ENCODE results near the gene OTP. TPM values are rescaled to one million over a fixed set of nuclear protein-coding genes. Genes with fewer than 3 reads are reported as not detected.

OTP gene
- not detected for total RNA-seq
- not detected for polyA plus RNA-seq

DNA sequence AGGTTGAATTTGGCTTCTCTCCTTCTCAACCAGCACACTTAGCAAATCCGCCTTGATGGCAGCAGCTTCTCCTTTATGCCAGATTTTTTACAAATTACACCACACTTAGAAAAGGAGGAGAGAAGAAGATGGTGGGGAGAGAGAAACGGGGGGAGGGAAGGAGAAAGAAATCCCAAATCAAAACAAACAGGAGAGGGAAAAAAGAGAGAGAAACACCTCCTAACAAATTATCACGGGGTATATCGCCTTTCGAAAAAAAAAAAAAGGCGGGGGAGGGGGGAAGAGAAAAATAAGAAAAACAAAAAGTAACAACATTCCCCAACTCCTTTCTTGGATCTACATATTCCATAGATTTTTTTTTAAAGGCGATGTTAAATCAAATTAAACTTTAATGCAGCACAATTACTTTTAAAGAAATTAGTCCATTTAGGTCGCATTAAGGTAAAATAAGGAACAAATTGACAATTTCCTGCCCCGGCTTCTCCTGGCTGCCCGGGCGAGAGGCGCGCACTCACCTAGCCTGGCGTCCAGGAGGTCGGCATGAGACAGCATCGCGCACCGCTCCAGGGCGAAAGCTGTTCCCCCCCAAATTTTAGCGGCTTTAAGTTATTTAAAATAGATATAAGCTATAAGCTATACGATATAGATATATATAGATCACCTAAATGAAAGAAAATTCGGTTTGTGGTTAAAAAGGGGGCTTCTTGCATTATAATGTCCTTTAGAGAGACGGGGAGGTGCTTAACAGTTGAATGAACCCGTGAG, at the start of gene OTP:
Gene OTP, minus strand, starts transcription at position 716 of the 765 bp plus-strand sequence. Its CDS starts 164 bp downstream, at position 552.
- peaks cover 83% of the 10 kb centered on the region in 2 donors for H3K27me3 Mint-ChIP-seq
- H3K27ac Mint-ChIP-seq = peak within 1 kb of the TSS in 4 of 8 donors; percentile 60 to 89 (median 78)
- Histone ChIP-seq H3K36me3 (ENCODE audit: insufficient read depth, low read length) (no peaks in the 10 kb centered on the region), H3K27ac (ENCODE audit: low read depth, low read length) (no peak within 1 kb of the TSS), H3K9me3 (ENCODE audit: low read length) (peaks cover 5% of the 10 kb centered on the region), H3K4me3 (ENCODE audit: low read length) (no peak within 1 kb of the TSS), H3K4me1 (ENCODE audit: insufficient read depth, low read length) (no peaks in the 10 kb centered on the region), H3K27me3 (ENCODE audit: insufficient read depth, low read length, poor library complexity, severe bottlenecking) (peaks cover 95% of the 10 kb centered on the region)
- H3K4me3 Mint-ChIP-seq = peak within 1 kb of the TSS in 6 of 7 donors; percentile 13 to 69 (median 56)
- H3K9me3 Mint-ChIP-seq = peaks cover 19 to 52% (median 51%) of the 10 kb centered on the region in 5 donors
- ChIA-PET CTCF (interaction anchor here (0.5 kb wide), 1 partner anchor 249 kb away, joined by 3 read pairs; no protein-coding TSS in a partner anchor), POLR2A (no interaction called here)
- peaks cover 13 to 15% (median 13%) of the 10 kb centered on the region in 3 donors for H3K4me1 Mint-ChIP-seq
- peaks cover 0 to 3% (median 2%) of the 10 kb centered on the region in 3 donors for H3K36me3 Mint-ChIP-seq
- no peak for DNase-seq

DNA sequence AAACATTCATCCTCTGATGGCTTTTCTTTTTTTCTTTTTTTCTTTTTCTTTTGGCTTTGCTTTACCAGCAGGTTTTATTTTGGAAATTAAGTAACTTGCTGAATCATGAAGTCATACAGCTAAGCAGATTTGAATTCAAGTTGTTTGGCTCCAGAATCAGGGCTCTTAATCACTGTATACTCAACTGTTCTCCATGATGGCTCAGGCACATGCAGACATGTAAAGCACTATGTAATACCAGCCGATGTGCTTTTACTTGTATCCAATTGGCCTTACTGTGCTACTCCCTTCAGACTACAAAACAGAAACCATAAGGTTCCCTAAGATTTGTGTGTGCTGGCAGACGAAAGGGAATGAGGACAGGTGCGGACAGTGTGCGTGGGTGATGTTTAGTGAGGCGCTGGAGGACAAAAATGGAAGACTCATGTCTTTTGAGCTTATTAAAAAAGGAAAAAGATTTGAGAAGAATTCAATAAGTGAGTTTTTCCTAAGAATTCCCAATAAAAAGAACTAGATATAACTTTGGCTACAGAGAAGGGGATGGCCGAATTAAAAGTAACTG, 44.7 kb upstream of the OTP start:
- Mint-ChIP-seq H3K36me3 (peaks cover 0 to 4% (median 2%) of the 10 kb centered on the region in 3 donors), H3K9me3 (peaks cover 0 to 2% (median 0%) of the 10 kb centered on the region in 5 donors), H3K4me3 (no peak overlapping the region), H3K27ac (no peak overlapping the region), H3K4me1 (no peaks in the 10 kb centered on the region), H3K27me3 (peaks cover 3 to 7% of the 10 kb centered on the region in 2 donors)
- no peak overlapping the region for H3K27ac ChIP-seq (ENCODE audit: low read depth, low read length)
- DNase-seq = no peak
- no peaks in the 10 kb centered on the region for H3K27me3 ChIP-seq (ENCODE audit: insufficient read depth, low read length, poor library complexity, severe bottlenecking)
- ChIA-PET POLR2A (no interaction called here), CTCF (no interaction called here)
- no peak overlapping the region for H3K4me3 ChIP-seq (ENCODE audit: low read length)
- H3K4me1 ChIP-seq (ENCODE audit: insufficient read depth, low read length) = no peaks in the 10 kb centered on the region
- no peaks in the 10 kb centered on the region for H3K9me3 ChIP-seq (ENCODE audit: low read length)
- no peaks in the 10 kb centered on the region for H3K36me3 ChIP-seq (ENCODE audit: insufficient read depth, low read length)

DNA sequence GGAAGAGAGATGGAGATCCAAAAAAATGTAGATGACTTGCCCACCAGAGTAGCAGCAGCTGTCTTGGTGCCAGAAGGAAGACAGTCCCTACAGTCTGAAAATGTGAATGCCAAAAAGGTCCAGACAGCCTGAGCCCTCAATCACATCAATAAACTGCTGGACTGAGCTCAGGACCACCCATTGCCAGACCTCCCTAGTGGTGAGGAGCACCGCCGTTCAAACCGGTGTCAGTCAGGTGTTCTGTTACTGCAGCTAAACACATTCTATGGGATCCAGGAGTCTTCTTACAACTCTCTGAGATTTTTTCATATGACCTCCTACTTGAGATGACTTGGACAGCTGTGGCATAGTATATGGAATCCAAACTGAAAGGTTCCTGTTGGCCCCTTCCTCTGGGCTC, 32.0 kb upstream of the OTP start:
- Histone ChIP-seq H3K4me3 (ENCODE audit: low read length) (no peak overlapping the region), H3K36me3 (ENCODE audit: insufficient read depth, low read length) (no peaks in the 10 kb centered on the region), H3K27ac (ENCODE audit: low read depth, low read length) (no peak overlapping the region), H3K9me3 (ENCODE audit: low read length) (no peaks in the 10 kb centered on the region), H3K4me1 (ENCODE audit: insufficient read depth, low read length) (no peaks in the 10 kb centered on the region), H3K27me3 (ENCODE audit: insufficient read depth, low read length, poor library complexity, severe bottlenecking) (no peaks in the 10 kb centered on the region)
- peaks cover 0 to 5% (median 4%) of the 10 kb centered on the region in 5 donors for H3K9me3 Mint-ChIP-seq
- ChIA-PET CTCF (no interaction called here), POLR2A (no interaction called here)
- H3K4me3 Mint-ChIP-seq = no peak overlapping the region
- H3K27ac Mint-ChIP-seq = no peak overlapping the region
- no peaks in the 10 kb centered on the region for H3K36me3 Mint-ChIP-seq
- no peaks in the 10 kb centered on the region for H3K4me1 Mint-ChIP-seq
- DNase-seq = no peak
- H3K27me3 Mint-ChIP-seq = peaks cover 10 to 37% of the 10 kb centered on the region in 2 donors

DNA sequence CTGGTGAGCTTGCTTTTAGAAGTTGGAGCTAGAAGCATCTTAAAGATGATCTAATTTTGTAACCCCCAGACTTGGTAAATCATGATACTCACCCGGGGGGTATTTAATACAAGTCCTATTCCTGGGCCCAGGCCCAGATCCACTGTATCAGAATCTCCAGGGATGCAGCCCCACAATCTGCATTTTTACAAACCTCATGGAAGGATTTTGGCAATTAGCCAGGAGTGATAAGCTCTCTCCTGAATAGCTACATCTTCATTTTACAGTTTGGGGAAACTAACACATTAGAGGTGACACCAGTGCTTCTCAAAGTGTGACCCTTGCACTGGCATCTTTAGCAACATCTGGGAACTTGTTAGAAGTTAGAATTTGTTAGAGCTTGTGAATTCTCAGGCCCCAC, 31.2 kb upstream of the OTP start:
- POLR2A ChIA-PET = no interaction called here
- no peak for DNase-seq
- H3K4me1 Mint-ChIP-seq = no peaks in the 10 kb centered on the region
- H3K27me3 Mint-ChIP-seq = peaks cover 8 to 35% of the 10 kb centered on the region in 2 donors
- Histone ChIP-seq H3K27me3 (ENCODE audit: insufficient read depth, low read length, poor library complexity, severe bottlenecking) (no peaks in the 10 kb centered on the region), H3K4me1 (ENCODE audit: insufficient read depth, low read length) (no peaks in the 10 kb centered on the region), H3K27ac (ENCODE audit: low read depth, low read length) (no peak overlapping the region), H3K9me3 (ENCODE audit: low read length) (no peaks in the 10 kb centered on the region), H3K4me3 (ENCODE audit: low read length) (no peak overlapping the region), H3K36me3 (ENCODE audit: insufficient read depth, low read length) (no peaks in the 10 kb centered on the region)
- H3K27ac Mint-ChIP-seq = no peak overlapping the region
- H3K4me3 Mint-ChIP-seq = no peak overlapping the region
- H3K9me3 Mint-ChIP-seq = peaks cover 0 to 2% (median 0%) of the 10 kb centered on the region in 5 donors
- no peaks in the 10 kb centered on the region for H3K36me3 Mint-ChIP-seq
- CTCF ChIA-PET = no interaction called here

DNA sequence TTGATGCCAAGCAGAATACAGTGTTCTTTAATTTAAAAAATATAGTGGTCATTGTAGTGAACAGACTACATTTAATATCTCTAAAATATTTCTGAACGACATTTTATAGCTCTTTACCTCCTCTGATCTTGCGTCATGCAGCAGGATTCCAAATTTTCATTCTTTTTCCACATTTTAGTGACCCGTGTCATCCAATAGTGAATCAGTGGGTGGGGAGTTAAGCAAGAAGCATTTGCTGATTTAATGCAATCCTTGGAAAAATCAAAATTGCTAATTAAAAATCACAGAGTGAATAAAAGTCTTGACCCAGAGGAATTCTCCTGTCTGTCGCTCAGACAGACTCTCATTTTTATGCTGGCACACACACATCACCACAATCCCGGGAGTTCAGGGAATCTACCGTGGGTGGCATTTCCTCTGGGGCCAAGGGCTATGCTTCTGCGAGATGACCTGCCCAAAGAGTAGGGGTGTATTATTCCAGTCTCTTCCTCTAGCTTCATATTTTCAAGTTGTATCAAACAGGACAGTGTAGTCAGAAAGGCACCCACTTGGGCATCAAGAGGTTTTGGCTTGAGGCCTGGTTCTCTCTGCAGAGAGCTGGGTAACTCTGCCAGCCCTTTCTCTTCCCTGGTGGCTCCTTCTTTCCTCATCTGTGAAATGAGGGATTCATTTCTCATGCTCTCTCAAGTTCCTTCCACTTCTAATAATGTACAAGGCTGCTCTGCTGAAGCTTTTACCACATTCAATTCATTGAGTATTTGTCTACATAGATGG, 24.8 kb upstream of the OTP start:
- Histone ChIP-seq H3K27me3 (ENCODE audit: insufficient read depth, low read length, poor library complexity, severe bottlenecking) (no peaks in the 10 kb centered on the region), H3K4me3 (ENCODE audit: low read length) (no peak overlapping the region), H3K36me3 (ENCODE audit: insufficient read depth, low read length) (no peaks in the 10 kb centered on the region), H3K4me1 (ENCODE audit: insufficient read depth, low read length) (no peaks in the 10 kb centered on the region), H3K27ac (ENCODE audit: low read depth, low read length) (no peak overlapping the region), H3K9me3 (ENCODE audit: low read length) (no peaks in the 10 kb centered on the region)
- Mint-ChIP-seq H3K4me1 (no peaks in the 10 kb centered on the region), H3K9me3 (no peaks in the 10 kb centered on the region), H3K4me3 (no peak overlapping the region), H3K27ac (no peak overlapping the region), H3K27me3 (peaks cover 3 to 14% of the 10 kb centered on the region in 2 donors), H3K36me3 (no peaks in the 10 kb centered on the region)
- ChIA-PET POLR2A (no interaction called here), CTCF (interaction anchor here (1.4 kb wide), 1 partner anchor 33 kb away, joined by 3 read pairs; no protein-coding TSS in a partner anchor)
- no peak for DNase-seq

DNA sequence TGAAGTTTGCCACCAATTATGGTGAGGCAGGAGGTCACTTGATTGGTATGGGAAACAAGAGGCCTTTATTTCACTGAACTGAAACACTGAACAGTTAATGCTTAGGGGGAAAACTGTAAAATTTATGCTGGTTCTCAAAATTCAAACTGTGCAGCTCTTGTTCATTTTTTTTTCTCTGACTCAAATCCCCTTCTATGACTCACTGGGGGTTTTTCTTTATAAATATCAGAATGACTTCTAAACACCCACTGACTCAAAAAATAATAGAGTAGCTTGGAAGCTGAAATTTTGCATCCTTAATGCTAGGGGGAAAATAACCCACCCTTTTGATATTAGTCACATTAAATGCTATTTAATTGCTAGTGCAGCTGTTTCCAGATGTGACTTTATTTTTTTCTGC, 24.1 kb upstream of the OTP start:
- no peaks in the 10 kb centered on the region for H3K9me3 ChIP-seq (ENCODE audit: low read length)
- Mint-ChIP-seq H3K27ac (no peak overlapping the region), H3K4me1 (no peaks in the 10 kb centered on the region)

DNA sequence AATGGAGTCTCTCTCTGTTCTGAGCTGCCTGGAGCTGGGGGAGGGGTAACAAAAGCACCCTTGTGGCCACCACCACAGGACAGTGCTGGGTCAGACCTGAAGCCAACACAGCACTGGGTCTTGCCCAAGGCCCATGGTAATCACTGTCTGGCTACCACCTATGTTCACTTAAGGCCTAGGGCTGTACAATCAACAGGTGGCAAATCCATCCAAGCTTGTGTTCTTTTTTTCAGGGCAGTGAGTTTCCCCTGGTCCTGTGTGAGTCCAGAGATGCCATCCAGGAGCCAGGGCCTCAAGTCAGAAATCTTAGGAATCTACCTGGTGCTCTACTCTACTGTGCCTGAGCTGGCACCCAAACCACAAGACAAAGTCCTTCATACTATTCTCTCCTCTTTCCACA, 20.1 kb upstream of the OTP start:
- H3K9me3 Mint-ChIP-seq = no peaks in the 10 kb centered on the region
- H3K9me3 ChIP-seq (ENCODE audit: low read length) = no peaks in the 10 kb centered on the region
- H3K36me3 Mint-ChIP-seq = no peaks in the 10 kb centered on the region
- DNase-seq = no peak
- no peaks in the 10 kb centered on the region for H3K4me1 ChIP-seq (ENCODE audit: insufficient read depth, low read length)
- peaks cover 10 to 24% of the 10 kb centered on the region in 2 donors for H3K27me3 Mint-ChIP-seq
- no peak overlapping the region for H3K27ac ChIP-seq (ENCODE audit: low read depth, low read length)
- no peak overlapping the region for H3K4me3 Mint-ChIP-seq
- H3K36me3 ChIP-seq (ENCODE audit: insufficient read depth, low read length) = no peaks in the 10 kb centered on the region
- no peaks in the 10 kb centered on the region for H3K4me1 Mint-ChIP-seq
- no peaks in the 10 kb centered on the region for H3K27me3 ChIP-seq (ENCODE audit: insufficient read depth, low read length, poor library complexity, severe bottlenecking)
- ChIA-PET POLR2A (no interaction called here), CTCF (no interaction called here)
- H3K4me3 ChIP-seq (ENCODE audit: low read length) = no peak overlapping the region
- no peak overlapping the region for H3K27ac Mint-ChIP-seq

More for the DNA sequence above, 24.1 kb upstream of the OTP start:
- Histone ChIP-seq H3K36me3 (ENCODE audit: insufficient read depth, low read length) (no peaks in the 10 kb centered on the region), H3K4me1 (ENCODE audit: insufficient read depth, low read length) (no peaks in the 10 kb centered on the region), H3K27me3 (ENCODE audit: insufficient read depth, low read length, poor library complexity, severe bottlenecking) (no peaks in the 10 kb centered on the region), H3K27ac (ENCODE audit: low read depth, low read length) (no peak overlapping the region), H3K4me3 (ENCODE audit: low read length) (no peak overlapping the region)
- Mint-ChIP-seq H3K9me3 (no peaks in the 10 kb centered on the region), H3K27me3 (peaks cover 6 to 13% of the 10 kb centered on the region in 2 donors), H3K4me3 (no peak overlapping the region), H3K36me3 (no peaks in the 10 kb centered on the region)
- no peak for DNase-seq
- ChIA-PET POLR2A (no interaction called here), CTCF (interaction anchor here (1.4 kb wide), 1 partner anchor 33 kb away, joined by 3 read pairs; no protein-coding TSS in a partner anchor)

DNA sequence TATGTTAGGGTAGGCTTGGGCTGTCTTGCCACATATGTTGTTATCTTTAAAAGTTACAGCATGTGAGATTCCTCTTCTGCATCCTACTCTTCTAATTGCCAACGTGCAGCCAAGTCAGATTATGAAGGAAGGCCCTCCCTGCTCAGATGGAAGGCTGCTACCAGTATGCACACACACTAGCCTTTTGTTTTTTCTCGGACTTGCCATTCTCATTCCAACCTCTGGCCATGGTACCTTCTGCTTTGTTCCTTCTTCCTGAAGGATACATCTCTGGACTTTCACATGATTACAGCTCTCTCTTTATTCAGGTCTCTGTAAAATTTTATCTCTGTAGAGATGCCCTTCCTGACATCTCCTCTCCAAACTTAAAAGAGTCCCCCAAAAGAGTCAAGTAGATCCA, 12.8 kb upstream of the OTP start:
- POLR2A ChIA-PET = no interaction called here
- DNase-seq = no peak
- Histone ChIP-seq H3K27me3 (ENCODE audit: insufficient read depth, low read length, poor library complexity, severe bottlenecking) (no peaks in the 10 kb centered on the region), H3K36me3 (ENCODE audit: insufficient read depth, low read length) (no peaks in the 10 kb centered on the region), H3K4me1 (ENCODE audit: insufficient read depth, low read length) (no peaks in the 10 kb centered on the region), H3K27ac (ENCODE audit: low read depth, low read length) (no peak overlapping the region), H3K9me3 (ENCODE audit: low read length) (no peaks in the 10 kb centered on the region), H3K4me3 (ENCODE audit: low read length) (no peak overlapping the region)
- Mint-ChIP-seq H3K4me1 (no peaks in the 10 kb centered on the region), H3K27ac (no peak overlapping the region), H3K27me3 (peaks cover 39 to 65% of the 10 kb centered on the region in 2 donors), H3K36me3 (no peaks in the 10 kb centered on the region), H3K4me3 (no peak overlapping the region), H3K9me3 (no peaks in the 10 kb centered on the region)
- CTCF ChIA-PET = no interaction called here

All from CD8-positive, alpha-beta memory T cell (primary cell).